ENCODE data around the gene HOXA6. TPM values are rescaled to one million over a fixed set of nuclear protein-coding genes. Genes with fewer than 3 reads are reported as not detected.

Gene HOXA6
- total and polyA plus RNA-seq, 11 donors = not detected

GRCh38 chr7:27162561-27163287 is 15.2 kb upstream of the HOXA6 start:
- Histone ChIP-seq H3K27ac (no peak overlapping the region), H3K4me1 (peaks cover 0 to 67% (median 16%) of the 10 kb centered on the region in 12 donors), H3K9me3 (no peaks in the 10 kb centered on the region), H3K4me3 (no peak overlapping the region), H3K36me3 (no peaks in the 10 kb centered on the region), H3K27me3 (peaks cover 82 to 100% (median 98%) of the 10 kb centered on the region in 9 donors)
- intact Hi-C loops (cut with DNase I) = loop anchor here in 9 of 10 donors (2.0 to 10.0 kb wide), 11 partner anchors 310 to 1308 kb away; no protein-coding TSS in a partner anchor
- whole genome bisulfite sequencing, 4 donors = 51 to 69% (median 59%) methylated on average over 7 of the region's 7 CpGs
- ATAC-seq (no peak), DNase-seq (no peak)
- TF ChIP-seq POLR2A (IDR thresholded peaks at IDR 0.05) = no peak
- TF ChIP-seq, protein P1, sequence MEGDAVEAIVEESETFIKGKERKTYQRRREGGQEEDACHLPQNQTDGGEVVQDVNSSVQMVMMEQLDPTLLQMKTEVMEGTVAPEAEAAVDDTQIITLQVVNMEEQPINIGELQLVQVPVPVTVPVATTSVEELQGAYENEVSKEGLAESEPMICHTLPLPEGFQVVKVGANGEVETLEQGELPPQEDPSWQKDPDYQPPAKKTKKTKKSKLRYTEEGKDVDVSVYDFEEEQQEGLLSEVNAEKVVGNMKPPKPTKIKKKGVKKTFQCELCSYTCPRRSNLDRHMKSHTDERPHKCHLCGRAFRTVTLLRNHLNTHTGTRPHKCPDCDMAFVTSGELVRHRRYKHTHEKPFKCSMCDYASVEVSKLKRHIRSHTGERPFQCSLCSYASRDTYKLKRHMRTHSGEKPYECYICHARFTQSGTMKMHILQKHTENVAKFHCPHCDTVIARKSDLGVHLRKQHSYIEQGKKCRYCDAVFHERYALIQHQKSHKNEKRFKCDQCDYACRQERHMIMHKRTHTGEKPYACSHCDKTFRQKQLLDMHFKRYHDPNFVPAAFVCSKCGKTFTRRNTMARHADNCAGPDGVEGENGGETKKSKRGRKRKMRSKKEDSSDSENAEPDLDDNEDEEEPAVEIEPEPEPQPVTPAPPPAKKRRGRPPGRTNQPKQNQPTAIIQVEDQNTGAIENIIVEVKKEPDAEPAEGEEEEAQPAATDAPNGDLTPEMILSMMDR (IDR thresholded peaks at IDR 0.05) = no peak

DNA sequence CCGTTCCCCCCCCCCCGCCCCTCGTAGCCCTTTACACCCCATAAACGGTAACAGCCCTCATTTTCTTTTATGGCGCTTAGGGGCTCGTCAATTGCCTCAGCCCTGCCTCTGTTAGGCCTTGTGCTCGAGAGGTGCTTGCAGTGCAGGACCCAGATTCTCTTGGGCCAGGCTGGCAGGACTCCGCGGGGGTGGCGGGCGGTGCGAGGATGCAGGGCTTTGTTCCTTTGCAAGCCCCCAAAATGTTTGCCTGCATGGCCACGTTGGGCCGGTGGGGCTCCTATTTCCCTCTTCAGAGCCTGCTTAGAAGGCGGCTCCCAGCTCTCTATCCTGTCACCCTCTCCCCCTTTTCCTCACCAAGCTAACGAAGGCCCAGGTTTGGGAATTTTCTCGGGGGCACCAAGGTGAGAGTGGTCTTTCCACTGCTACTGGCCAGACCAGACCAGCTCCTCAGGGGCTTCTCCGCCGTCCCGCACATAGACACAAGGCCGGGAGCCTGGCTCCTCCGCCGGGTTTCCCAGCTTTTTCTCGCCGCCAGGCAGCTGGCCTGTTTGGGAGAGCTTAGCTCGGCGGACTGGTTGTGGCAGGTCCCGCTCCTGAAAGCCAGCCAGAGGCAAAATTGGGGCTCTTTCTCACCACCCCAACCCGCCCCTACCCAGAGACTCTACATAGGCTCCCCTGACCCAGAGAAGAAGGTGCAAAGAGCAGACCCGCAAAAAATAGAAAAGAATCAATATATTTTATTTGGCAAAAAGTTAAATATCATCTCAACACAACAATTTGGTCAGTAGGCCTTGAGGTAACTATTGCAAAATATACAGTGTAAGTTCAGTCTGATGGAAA is 14.4 kb upstream of the HOXA6 start:
- Histone ChIP-seq H3K27ac (peak overlapping the region in 1 of 12 donors; percentile 71), H3K4me3 (peak overlapping the region in 2 of 12 donors; percentile 51 to 67), H3K9me3 (no peaks in the 10 kb centered on the region), H3K27me3 (peaks cover 79 to 100% (median 98%) of the 10 kb centered on the region in 9 donors), H3K4me1 (peaks cover 0 to 64% (median 16%) of the 10 kb centered on the region in 12 donors), H3K36me3 (no peaks in the 10 kb centered on the region)
- DNase-seq (peak in 2 of 5 donors; percentile 10 to 49), ATAC-seq (no peak)
- intact Hi-C loops (cut with DNase I) = loop anchor here (1.0 to 10.0 kb wide), 14 partner anchors 310 to 1307 kb away; no protein-coding TSS in a partner anchor
- TF ChIP-seq POLR2A (IDR thresholded peaks at IDR 0.05) = no peak
- TF ChIP-seq, protein P1 (IDR thresholded peaks at IDR 0.05) = no peak
- WGBS, 4 donors = 20 to 32% (median 23%) methylated on average over 27 to 30 of the region's 30 CpGs

- Histone ChIP-seq H3K9me3 (no peaks in the 10 kb centered on the region), H3K4me3 (peak overlapping the region; percentile 40 to 67 (median 56)), H3K27ac (peak overlapping the region in 1 of 12 donors; percentile 71), H3K36me3 (no peaks in the 10 kb centered on the region), H3K27me3 (peaks cover 79 to 100% (median 98%) of the 10 kb centered on the region in 9 donors), H3K4me1 (peaks cover 0 to 61% (median 16%) of the 10 kb centered on the region in 12 donors)
- ATAC-seq (peak in 3 of 4 donors; percentile 38 to 48 (median 44)), DNase-seq (peak in 3 of 5 donors; percentile 37 to 63 (median 43))
- WGBS, 4 donors = 3 to 6% (median 6%) methylated on average over 23 to 27 of the region's 27 CpGs
- intact Hi-C loops (cut with DNase I) = loop anchor here (1.0 to 10.0 kb wide), 14 partner anchors 309 to 1306 kb away; no protein-coding TSS in a partner anchor
- TF ChIP-seq, protein P1 (IDR thresholded peaks at IDR 0.05) = peak in 4 of 12 donors; percentile 4 to 29 (median 14)
- TF ChIP-seq POLR2A (IDR thresholded peaks at IDR 0.05) = no peak
Measured at GRCh38 chr7:27161214-27161720, 13.7 kb upstream of the HOXA6 start.

Measured in heart left ventricle (tissue), 16 donors.